Sigmoid colon (tissue), 7 donors: ENCODE results near the gene RAP1A. TPM values are rescaled to one million over a fixed set of nuclear protein-coding genes. Genes with fewer than 3 reads are reported as not detected.

Experiments
- DNase-seq: peaks from one replicate; pipeline ENCODE4 v3.0.0-alpha.2; 2019
- H3K27ac ChIP-seq, 4 donors: fragments of 200-600 bp; sonication (generic); one replicate each; pipeline ENCODE4 v1.5.1; 2016 to 2019; ENCODE audit warnings: mild to moderate bottlenecking in 1 of 4
- H3K27me3 ChIP-seq, 3 donors: fragments of 200-600 bp; sonication (generic); one replicate each; pipeline ENCODE4 v1.5.1; 2019; ENCODE audit warnings: mild to moderate bottlenecking in 1 of 3
- H3K36me3 ChIP-seq, 4 donors: fragments of 200-600 bp; sonication (generic); one replicate each; pipeline ENCODE4 v1.5.1; 2016 to 2019
- H3K4me1 ChIP-seq, 4 donors: fragments of 200-600 bp; sonication (generic); one replicate each; pipeline ENCODE4 v1.5.1; 2017 to 2019
- H3K4me3 ChIP-seq, 4 donors: fragments of 200-600 bp; sonication (generic); one replicate each; pipeline ENCODE4 v1.5.1; 2017 to 2019; ENCODE audit warnings: mild to moderate bottlenecking in 2 of 4, moderate library complexity in 1 of 4
- H3K9me3 ChIP-seq, 4 donors: fragments of 200-600 bp in 3 of 4; sonication (generic) in 3 of 4; one replicate each; pipeline versions ENCODE4 v1.5.1 to v1.6.1; 2013 to 2019
- EP300 ChIP-seq, 4 donors: sonication (generic); formaldehyde crosslinking; IDR thresholded peaks; one replicate each; pipeline ENCODE4 v1.6.1; 2017; ENCODE audit warnings: antibody characterized with exemption in 4 of 4
- POLR2A ChIP-seq, 2 donors: fragments of 450-650 bp; IDR thresholded peaks; one replicate each; pipeline ENCODE4 v1.6.1; 2016; ENCODE audit warnings: antibody characterized with exemption in 2 of 2, mild to moderate bottlenecking in 2 of 2, moderate library complexity in 2 of 2
- POLR2AphosphoS5 ChIP-seq, 4 donors: sonication (generic); formaldehyde crosslinking; IDR thresholded peaks; one replicate each; pipeline ENCODE4 v1.6.1; 2017; ENCODE audit warnings: antibody characterized with exemption in 4 of 4
- WGBS, 2 donors: extraction: QIAGEN DNeasy Blood & Tissue Kit; methylation state at CpG; one replicate each; pipeline ENCODE4 v1.1.7; 2013; 5-methylcytosine and 5-hydroxymethylcytosine counted together
- intact Hi-C: fragments of 100-400 bp; cut with DNase I; formaldehyde crosslinking; loops from one replicate; pipeline ENCODE4 v1.15.1; 2023
- polyA plus RNA-seq, 3 donors: library from polyadenylated mRNA; stranded (reverse); fragments of 200-250 nt; gene quantifications; one replicate each; pipeline ENCODE4 v1.2.3, GENCODE V29; 2013
- total RNA-seq, 4 donors: library from RNA; depleted of rRNA; stranded (reverse); fragments of >200 nt; gene quantifications; one replicate each; pipeline ENCODE4 v1.1.0, GENCODE V29; 2016
- TF ChIP-seq, protein P1 (sequence below), 4 experiments: fragments of 450-650 bp in 3 of 4; fragments of 200-600 bp in 1 of 4; IDR thresholded peaks; one replicate each; pipeline ENCODE4 v1.5.1; 2016 to 2019; ENCODE audit warnings: antibody characterized with exemption in 4 of 4, mild to moderate bottlenecking in 3 of 4, moderate library complexity in 2 of 4
- donor health status: healthy with polysubstance abuse.
- donor health status: Bipolar disorder and iron deficiency.
- donor health status: healthy.

RAP1A gene
- total and polyA plus RNA-seq, 7 donors = 87.5 to 381 (median 213) TPM

DNA sequence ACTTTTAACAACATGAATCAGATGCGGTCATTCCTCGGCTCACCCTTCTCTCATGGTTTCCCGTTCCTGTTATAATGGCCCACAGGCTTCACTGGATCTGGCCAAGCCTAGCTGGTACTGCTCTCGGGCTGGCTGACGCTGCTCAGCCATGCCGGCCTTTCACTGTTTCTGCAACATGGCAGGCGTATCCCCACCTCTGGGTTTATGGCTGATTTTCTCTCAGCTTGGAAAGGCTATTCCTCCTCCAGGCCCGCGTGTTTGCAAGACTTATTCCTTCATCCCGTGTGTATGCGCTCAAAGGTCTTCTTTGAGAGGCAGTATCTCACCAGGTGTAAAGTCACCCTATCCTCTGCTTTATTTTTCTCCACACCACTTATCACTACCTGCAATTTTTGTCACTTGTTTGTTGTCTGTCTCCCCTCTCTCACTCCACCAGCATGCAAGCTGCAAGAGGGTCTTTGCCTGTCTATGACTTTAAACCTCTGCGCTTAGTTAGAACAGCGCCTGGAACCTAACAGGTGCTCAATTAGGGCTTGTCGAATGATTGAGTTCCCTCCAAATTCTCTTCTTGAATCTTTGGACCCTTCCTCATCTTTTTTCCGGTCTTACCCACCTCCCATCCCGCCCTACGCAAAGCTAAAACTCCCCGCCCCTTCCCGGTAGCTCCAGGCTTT lies 491 bp upstream of the RAP1A start:
- H3K4me1 ChIP-seq = peaks cover 0 to 65% (median 47%) of the 10 kb centered on the region in 4 donors
- peak; percentile 66 for DNase-seq

DNA sequence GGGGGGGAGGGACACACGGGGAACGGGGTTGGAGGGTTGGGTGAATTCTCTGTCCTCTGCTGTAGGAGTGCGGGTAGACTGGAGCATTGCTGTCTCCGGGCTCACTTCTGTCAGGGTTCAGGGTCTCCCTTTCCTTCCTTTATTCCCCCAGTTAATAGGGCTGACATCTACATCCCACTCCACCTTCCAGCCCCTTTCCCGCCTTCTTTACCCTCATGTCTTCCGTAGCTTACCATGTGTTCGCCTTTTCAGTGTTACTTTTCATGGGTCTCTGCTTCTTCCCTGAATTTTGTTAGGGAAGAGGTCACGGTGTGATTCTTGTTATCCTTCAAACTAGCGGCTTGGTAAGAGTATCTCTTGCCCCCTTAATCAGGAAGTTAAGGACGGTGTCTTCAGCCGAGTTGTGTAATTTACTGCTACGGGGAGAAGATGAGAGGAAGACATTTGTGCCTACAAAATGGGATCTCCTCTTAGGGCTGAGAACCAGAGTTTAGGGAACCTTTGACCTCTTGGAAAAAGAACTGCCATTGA lies 917 bp downstream of the RAP1A start:
- H3K4me1 ChIP-seq = peaks cover 0 to 65% (median 54%) of the 10 kb centered on the region in 4 donors

More for the DNA sequence above, 491 bp upstream of the RAP1A start:
- no peaks in the 10 kb centered on the region for H3K9me3 ChIP-seq
- H3K27me3 ChIP-seq = no peaks in the 10 kb centered on the region
- 39 to 47% methylated on average over 19 of the region's 19 CpGs for WGBS, 2 donors
- H3K36me3 ChIP-seq = no peaks in the 10 kb centered on the region
- intact Hi-C loops = no loop called here
- TF ChIP-seq POLR2AphosphoS5 (IDR thresholded peaks at IDR 0.05) (no peak), POLR2A (IDR thresholded peaks at IDR 0.05) (no peak), EP300 (IDR thresholded peaks at IDR 0.05) (peak in 1 of 4 donors; percentile 55)
- TF ChIP-seq, protein P1, sequence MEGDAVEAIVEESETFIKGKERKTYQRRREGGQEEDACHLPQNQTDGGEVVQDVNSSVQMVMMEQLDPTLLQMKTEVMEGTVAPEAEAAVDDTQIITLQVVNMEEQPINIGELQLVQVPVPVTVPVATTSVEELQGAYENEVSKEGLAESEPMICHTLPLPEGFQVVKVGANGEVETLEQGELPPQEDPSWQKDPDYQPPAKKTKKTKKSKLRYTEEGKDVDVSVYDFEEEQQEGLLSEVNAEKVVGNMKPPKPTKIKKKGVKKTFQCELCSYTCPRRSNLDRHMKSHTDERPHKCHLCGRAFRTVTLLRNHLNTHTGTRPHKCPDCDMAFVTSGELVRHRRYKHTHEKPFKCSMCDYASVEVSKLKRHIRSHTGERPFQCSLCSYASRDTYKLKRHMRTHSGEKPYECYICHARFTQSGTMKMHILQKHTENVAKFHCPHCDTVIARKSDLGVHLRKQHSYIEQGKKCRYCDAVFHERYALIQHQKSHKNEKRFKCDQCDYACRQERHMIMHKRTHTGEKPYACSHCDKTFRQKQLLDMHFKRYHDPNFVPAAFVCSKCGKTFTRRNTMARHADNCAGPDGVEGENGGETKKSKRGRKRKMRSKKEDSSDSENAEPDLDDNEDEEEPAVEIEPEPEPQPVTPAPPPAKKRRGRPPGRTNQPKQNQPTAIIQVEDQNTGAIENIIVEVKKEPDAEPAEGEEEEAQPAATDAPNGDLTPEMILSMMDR (IDR thresholded peaks at IDR 0.05) = no peak
- peak overlapping the region; percentile 66 to 97 (median 81) for H3K4me3 ChIP-seq
- H3K27ac ChIP-seq = peak overlapping the region; percentile 95 to 99 (median 97)

GRCh38 chr1:111621050-111621449 lies 1.5 kb downstream of the RAP1A start:
- intact Hi-C loops = loop anchor here (5.0 kb wide), 1 partner anchor 84 kb away; no protein-coding TSS in a partner anchor

More for the DNA sequence above, 917 bp downstream of the RAP1A start:
- Histone ChIP-seq H3K27me3 (no peaks in the 10 kb centered on the region), H3K4me3 (peak overlapping the region; percentile 66 to 97 (median 81)), H3K27ac (peak overlapping the region; percentile 95 to 99 (median 97)), H3K36me3 (no peaks in the 10 kb centered on the region), H3K9me3 (no peaks in the 10 kb centered on the region)
- intact Hi-C loops = loop anchor here (1.0 to 5.0 kb wide), 2 partner anchors 83 to 112 kb away; no protein-coding TSS in a partner anchor
- WGBS, 2 donors = 0 to 1% methylated on average over 12 of the region's 12 CpGs
- DNase-seq = no peak
- TF ChIP-seq POLR2A (IDR thresholded peaks at IDR 0.05) (no peak), EP300 (IDR thresholded peaks at IDR 0.05) (no peak), POLR2AphosphoS5 (IDR thresholded peaks at IDR 0.05) (no peak)
- TF ChIP-seq, protein P1 (IDR thresholded peaks at IDR 0.05) = no peak

DNA sequence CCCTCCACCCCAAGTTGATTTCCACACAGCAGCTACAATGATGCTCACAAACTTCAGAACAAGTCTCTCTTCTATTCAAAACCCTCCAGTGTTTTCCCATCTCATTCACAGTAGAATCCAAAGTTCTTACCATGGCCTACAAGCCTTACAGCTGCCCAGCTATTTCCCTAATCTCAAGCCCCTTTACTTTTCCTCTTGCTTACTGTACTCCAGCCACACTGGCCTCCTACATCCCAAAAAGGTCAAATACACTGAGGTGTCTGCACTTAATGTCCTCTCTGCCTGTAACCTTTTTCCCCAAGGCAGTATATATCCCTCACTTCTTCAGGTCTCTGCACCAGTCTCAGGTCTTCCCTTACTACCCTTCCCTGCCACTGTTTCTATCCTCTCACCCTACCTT lies 2.6 kb downstream of the RAP1A start:
- Histone ChIP-seq H3K4me1 (peaks cover 0 to 74% (median 62%) of the 10 kb centered on the region in 4 donors), H3K4me3 (peak overlapping the region in 2 of 4 donors; percentile 66 to 97), H3K9me3 (no peaks in the 10 kb centered on the region), H3K36me3 (no peaks in the 10 kb centered on the region), H3K27ac (peak overlapping the region; percentile 95 to 99 (median 97)), H3K27me3 (no peaks in the 10 kb centered on the region)
- intact Hi-C loops = loop anchor here (5.0 kb wide), 1 partner anchor 85 kb away; no protein-coding TSS in a partner anchor
- TF ChIP-seq EP300 (IDR thresholded peaks at IDR 0.05) (no peak), POLR2AphosphoS5 (IDR thresholded peaks at IDR 0.05) (no peak), POLR2A (IDR thresholded peaks at IDR 0.05) (no peak)
- TF ChIP-seq, protein P1 (IDR thresholded peaks at IDR 0.05) = no peak
- no peak for DNase-seq

More at GRCh38 chr1:111621050-111621449, 1.5 kb downstream of the RAP1A start:
- H3K27ac ChIP-seq = peak overlapping the region; percentile 95 to 99 (median 97)
- H3K27me3 ChIP-seq = no peaks in the 10 kb centered on the region
- TF ChIP-seq POLR2AphosphoS5 (IDR thresholded peaks at IDR 0.05) = no peak
- TF ChIP-seq EP300 (IDR thresholded peaks at IDR 0.05) = no peak
- DNase-seq = no peak
- no peaks in the 10 kb centered on the region for H3K9me3 ChIP-seq
- H3K36me3 ChIP-seq = no peaks in the 10 kb centered on the region
- WGBS, 2 donors = 44 to 56% methylated on average over 4 of the region's 4 CpGs
- H3K4me1 ChIP-seq = peaks cover 0 to 65% (median 57%) of the 10 kb centered on the region in 4 donors
- peak overlapping the region; percentile 66 to 97 (median 81) for H3K4me3 ChIP-seq

DNA sequence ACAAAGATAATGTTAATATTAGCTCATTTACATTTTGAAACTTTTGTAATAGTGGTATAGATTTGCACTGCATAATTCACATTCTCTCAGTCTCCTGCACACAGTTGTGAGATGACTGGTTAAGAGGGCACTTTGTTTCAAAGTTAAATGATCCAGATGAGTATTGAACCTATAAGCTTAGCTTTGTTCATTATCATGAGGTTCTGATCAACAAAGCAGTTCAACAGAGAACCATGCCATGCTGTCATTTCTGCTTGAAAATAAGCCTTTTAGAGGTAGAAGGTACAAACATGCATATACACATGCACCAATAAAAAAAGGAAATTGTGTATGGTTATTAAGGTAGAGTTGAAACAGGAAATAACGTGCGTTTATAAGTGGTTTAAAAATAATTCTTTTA lies 4.8 kb downstream of the RAP1A start:
- intact Hi-C loops = loop anchor here (5.0 kb wide), 1 partner anchor 87 kb away; no protein-coding TSS in a partner anchor
- 38 to 76% methylated on average over 2 of the region's 2 CpGs for WGBS, 2 donors
- peaks cover 0 to 86% (median 73%) of the 10 kb centered on the region in 4 donors for H3K4me1 ChIP-seq
- H3K4me3 ChIP-seq = no peak overlapping the region
- H3K9me3 ChIP-seq = no peaks in the 10 kb centered on the region
- no peak for TF ChIP-seq POLR2AphosphoS5 (IDR thresholded peaks at IDR 0.05)
- no peak for TF ChIP-seq EP300 (IDR thresholded peaks at IDR 0.05)
- TF ChIP-seq POLR2A (IDR thresholded peaks at IDR 0.05) = no peak
- TF ChIP-seq, protein P1 (IDR thresholded peaks at IDR 0.05) = no peak
- no peaks in the 10 kb centered on the region for H3K36me3 ChIP-seq
- peak overlapping the region; percentile 52 to 99 (median 96) for H3K27ac ChIP-seq
- no peaks in the 10 kb centered on the region for H3K27me3 ChIP-seq
- DNase-seq = no peak
